Globus pallidus (tissue), 1 donor: ENCODE data around the gene CASP5.
"Not testable (repeated sequence)": the region's sequence is repeated elsewhere in the genome, so short reads cannot be mapped to it uniquely, and the experiment has no call there.

Experiments
- DNase-seq: peaks from one replicate; pipeline ENCODE4 v3.0.0-alpha.2; 2015; ENCODE audit warnings: low spot score

Gene CASP5

GRCh38 chr11:105023003-105023402 is at the start of gene CASP5:
Gene CASP5 (minus strand): TSS chr11:105023168. CDS start chr11:105023136, 32 bp downstream.
- no peak for DNase-seq

GRCh38 chr11:105072080-105072479 is 49.1 kb upstream of the CASP5 start:
- DNase-seq = not testable (repeated sequence)

GRCh38 chr11:105071089-105071732 is 48.2 kb upstream of the CASP5 start:
- DNase-seq = no peak

- no peak for DNase-seq
Observed at GRCh38 chr11:105070306-105070705, 47.3 kb upstream of the CASP5 start.

GRCh38 chr11:105069749-105070148 is 46.8 kb upstream of the CASP5 start:
- not testable (repeated sequence) for DNase-seq

- not testable (repeated sequence) for DNase-seq
Observed at GRCh38 chr11:105063245-105063941, 40.4 kb upstream of the CASP5 start.

- DNase-seq = no peak
Observed at GRCh38 chr11:105057432-105057831, 34.5 kb upstream of the CASP5 start.

GRCh38 chr11:105056446-105056845 is 33.5 kb upstream of the CASP5 start:
- no peak for DNase-seq

GRCh38 chr11:105054723-105055493 is 31.9 kb upstream of the CASP5 start:
- DNase-seq = no peak

- DNase-seq = no peak
Observed at GRCh38 chr11:105052487-105052886, 29.5 kb upstream of the CASP5 start.

GRCh38 chr11:105051559-105051958 is 28.6 kb upstream of the CASP5 start:
- no peak for DNase-seq

GRCh38 chr11:105049481-105049880 is 26.5 kb upstream of the CASP5 start:
- no peak for DNase-seq

GRCh38 chr11:105046898-105047579 is 24.1 kb upstream of the CASP5 start:
- no peak for DNase-seq

GRCh38 chr11:105045676-105046296 is 22.8 kb upstream of the CASP5 start:
- DNase-seq = no peak

- DNase-seq = not testable (repeated sequence)
Observed at GRCh38 chr11:105044557-105045524, 21.9 kb upstream of the CASP5 start, which contains the start of gene CARD16. Gene CARD16 (minus strand): TSS chr11:105045335. CDS start chr11:105045297, 38 bp downstream.

- no peak for DNase-seq
Observed at GRCh38 chr11:105042178-105042577, 19.2 kb upstream of the CASP5 start.

GRCh38 chr11:105040703-105041102 is 17.7 kb upstream of the CASP5 start:
- DNase-seq = no peak

GRCh38 chr11:105034813-105035620 is 12.0 kb upstream of the CASP5 start, which contains the start of gene CASP1:
Gene CASP1 (minus strand): TSS chr11:105035144. CDS start chr11:105035113, 31 bp downstream.
- peak; percentile 31 for DNase-seq

- DNase-seq = not testable (repeated sequence)
Observed at GRCh38 chr11:105034388-105034787, 11.4 kb upstream of the CASP5 start.
